Measurements from ENCODE around the gene HMGB1.

GRCh38 chr13:30438286-30438685, 27.4 kb downstream of the HMGB1 start:
- TF ChIP-seq, protein P1, sequence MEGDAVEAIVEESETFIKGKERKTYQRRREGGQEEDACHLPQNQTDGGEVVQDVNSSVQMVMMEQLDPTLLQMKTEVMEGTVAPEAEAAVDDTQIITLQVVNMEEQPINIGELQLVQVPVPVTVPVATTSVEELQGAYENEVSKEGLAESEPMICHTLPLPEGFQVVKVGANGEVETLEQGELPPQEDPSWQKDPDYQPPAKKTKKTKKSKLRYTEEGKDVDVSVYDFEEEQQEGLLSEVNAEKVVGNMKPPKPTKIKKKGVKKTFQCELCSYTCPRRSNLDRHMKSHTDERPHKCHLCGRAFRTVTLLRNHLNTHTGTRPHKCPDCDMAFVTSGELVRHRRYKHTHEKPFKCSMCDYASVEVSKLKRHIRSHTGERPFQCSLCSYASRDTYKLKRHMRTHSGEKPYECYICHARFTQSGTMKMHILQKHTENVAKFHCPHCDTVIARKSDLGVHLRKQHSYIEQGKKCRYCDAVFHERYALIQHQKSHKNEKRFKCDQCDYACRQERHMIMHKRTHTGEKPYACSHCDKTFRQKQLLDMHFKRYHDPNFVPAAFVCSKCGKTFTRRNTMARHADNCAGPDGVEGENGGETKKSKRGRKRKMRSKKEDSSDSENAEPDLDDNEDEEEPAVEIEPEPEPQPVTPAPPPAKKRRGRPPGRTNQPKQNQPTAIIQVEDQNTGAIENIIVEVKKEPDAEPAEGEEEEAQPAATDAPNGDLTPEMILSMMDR (conservative IDR thresholded peaks at IDR 0.05; ENCODE audit: low read length): no peak
- no peak for TF ChIP-seq EZH2phosphoT487 (IDR thresholded peaks at IDR 0.05; ENCODE audit: borderline replicate concordance)
